H1 (cell line): Measurements from ENCODE around the gene SBSN. TPM values are rescaled to one million over a fixed set of nuclear protein-coding genes. Genes with fewer than 3 reads are reported as not detected.

ENCODE experiments used
- RNF2 ChIP-seq: fragments of 200-900, 300-1000 bp; sonication (generic); IDR thresholded peaks from 2 replicates; pipeline ENCODE4 v1.7.1; 2016; ENCODE audit warnings: borderline replicate concordance, low read depth, mild to moderate bottlenecking, antibody characterized with exemption, low read length; ENCODE audit not compliant: poor library complexity, severe bottlenecking; ENCODE audit errors: missing control alignments
- TEAD4 ChIP-seq: IDR thresholded peaks from 2 replicates; pipeline ENCODE4 v1.6.1; 2012; ENCODE audit warnings: low read depth, low read length, inconsistent platforms, mixed read lengths
- YY1 ChIP-seq: IDR thresholded peaks from 2 replicates; pipeline ENCODE4 v1.6.1; 2011; ENCODE audit warnings: low read depth, mild to moderate bottlenecking, low read length
- polyA plus RNA-seq, 7 experiments: library from polyadenylated mRNA; depleted of rRNA in 3 of 7; stranded (reverse) in 5 of 7; unstranded in 2 of 7; fragments of >200 nt in 5 of 7; fragments of 200-250 nt in 2 of 7; gene quantifications; 1 replicate in 5 of 7; 2 replicates in 1 of 7; 4 replicates in 1 of 7; pipeline versions ENCODE4 v1.2.1 to v1.2.3, GENCODE V29; 2011 to 2013; ENCODE audit warnings: missing spikeins in 2 of 7, mixed read lengths in 2 of 7
- total RNA-seq: library from RNA; stranded (reverse); fragmentation: NEBNext Ultra II Directional; extraction: Animal tissue kit (Norgen Biotek cat#: 25700); gene quantifications from 2 replicates; pipeline ENCODE4 v1.2.1, GENCODE V29; 2021

Gene SBSN
- total and polyA plus RNA-seq, 2 of the 8 experiments (the other 6 are each of a cell fraction or from before 2014, with no cell fraction given), result not detected

DNA sequence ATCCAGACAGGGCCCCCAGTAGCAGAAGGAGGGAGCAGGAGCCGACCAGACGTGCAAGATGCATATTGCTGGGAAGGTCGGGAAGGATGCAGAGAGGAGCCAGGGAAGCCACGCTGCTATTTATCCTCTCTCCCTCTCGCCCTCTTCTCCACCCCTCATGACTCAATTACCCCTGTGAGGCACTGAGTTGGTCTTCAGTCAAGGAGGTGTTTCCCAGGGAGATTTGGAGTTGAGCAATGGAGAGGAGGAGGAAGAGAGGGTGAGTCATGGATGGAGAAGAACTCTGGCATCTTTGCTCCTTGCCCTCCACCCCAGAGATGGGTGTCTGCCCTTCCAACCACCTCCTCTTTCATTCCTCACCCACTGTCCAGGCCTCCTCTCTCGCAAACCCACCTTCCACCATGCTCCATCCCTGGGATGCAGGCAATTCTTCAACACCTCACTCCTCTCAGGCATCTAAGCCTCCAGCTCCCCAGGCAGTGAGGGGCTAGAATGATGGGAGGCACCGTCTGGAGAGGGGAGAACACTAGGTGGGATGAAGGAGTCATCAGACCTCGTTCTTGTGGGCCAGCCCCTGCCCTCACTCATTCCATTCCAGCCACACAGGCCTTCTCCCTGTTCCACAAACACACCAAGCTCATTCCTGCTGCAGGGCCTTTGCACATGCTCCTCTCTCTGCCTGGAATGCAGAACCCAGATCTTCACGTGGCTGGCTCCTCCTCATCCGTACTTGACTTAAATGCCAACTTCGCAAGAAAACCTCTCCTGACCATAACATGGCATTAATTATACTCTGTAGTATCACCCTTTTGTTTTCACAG lies at the start of gene SBSN (continued):
- TF ChIP-seq RNF2 (no peak), TEAD4 (no peak), YY1 (no peak)
